ENCODE results near the gene AIF1L. TPM values are rescaled to one million over a fixed set of nuclear protein-coding genes. Genes with fewer than 3 reads are reported as not detected.

The AIF1L gene
- polyA plus RNA-seq, 4 donors, result 0.45 to 9.3 (median 4.4) TPM

DNA sequence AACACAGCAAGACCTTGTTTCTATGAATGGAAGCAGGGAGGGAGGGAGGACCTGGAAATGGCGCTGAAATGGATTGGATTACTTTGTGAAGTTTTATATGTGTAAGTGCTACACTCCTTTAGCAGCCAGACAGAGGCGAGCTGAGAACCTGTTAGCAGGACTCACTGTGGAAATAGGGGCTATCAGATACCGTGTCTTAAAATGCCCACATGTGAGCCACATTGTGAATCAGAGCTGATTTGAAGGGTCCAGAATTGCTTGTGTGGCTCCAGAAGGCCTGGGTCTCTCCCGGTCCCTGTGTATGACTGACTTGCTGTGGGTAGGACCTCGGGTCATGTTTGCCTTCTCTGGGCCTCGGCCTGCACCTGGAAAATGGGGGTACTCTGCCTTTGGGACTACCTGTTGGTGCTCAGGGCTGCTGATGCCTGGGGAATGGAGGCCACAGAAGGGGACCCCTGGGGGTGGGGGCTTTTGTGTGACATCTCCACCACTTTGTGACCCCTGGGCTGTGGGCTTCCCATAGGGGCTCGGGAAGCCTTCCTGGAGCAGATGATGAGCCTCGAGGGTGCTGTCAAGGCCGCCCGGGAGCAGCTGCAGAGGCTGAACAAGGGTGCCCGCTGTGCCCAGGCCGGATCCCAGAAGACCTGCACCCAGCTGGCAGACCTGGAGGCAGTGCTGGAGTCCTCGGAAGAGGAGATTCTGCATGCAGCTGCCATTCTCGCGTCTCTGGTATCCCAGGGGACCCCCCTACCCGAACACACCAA is 24.0 kb upstream of the AIF1L start:
- no peaks in the 10 kb centered on the region for H3K36me3 ChIP-seq (ENCODE audit: control insufficient read depth in 3 of 3, insufficient read depth in 2 of 3, low read depth in 1 of 3, low read length in 3 of 3)
- no peak for FAIRE-seq
- 74 to 86% (median 74%) methylated on average over 16 of the region's 16 CpGs for WGBS, 3 donors
- H3K27ac ChIP-seq (ENCODE audit: low read depth in 1 of 3, low read length in 2 of 3), result no peak overlapping the region
- no peaks in the 10 kb centered on the region for H3K9me3 ChIP-seq (ENCODE audit: control insufficient read depth in 2 of 2, insufficient read depth in 1 of 2, low read depth in 1 of 2, low read length in 1 of 2)
- H3K4me1 ChIP-seq (ENCODE audit: control insufficient read depth in 3 of 3, insufficient read depth in 2 of 3, low read depth in 1 of 3, low read length in 2 of 3), result no peaks in the 10 kb centered on the region
- DNase-seq, result no peak
- H3K4me3 ChIP-seq (ENCODE audit: low read depth in 1 of 3, low read length in 3 of 3), result no peak overlapping the region
- no peaks in the 10 kb centered on the region for H3K27me3 ChIP-seq (ENCODE audit: control insufficient read depth in 3 of 3, insufficient read depth in 3 of 3, low read length in 3 of 3)

DNA sequence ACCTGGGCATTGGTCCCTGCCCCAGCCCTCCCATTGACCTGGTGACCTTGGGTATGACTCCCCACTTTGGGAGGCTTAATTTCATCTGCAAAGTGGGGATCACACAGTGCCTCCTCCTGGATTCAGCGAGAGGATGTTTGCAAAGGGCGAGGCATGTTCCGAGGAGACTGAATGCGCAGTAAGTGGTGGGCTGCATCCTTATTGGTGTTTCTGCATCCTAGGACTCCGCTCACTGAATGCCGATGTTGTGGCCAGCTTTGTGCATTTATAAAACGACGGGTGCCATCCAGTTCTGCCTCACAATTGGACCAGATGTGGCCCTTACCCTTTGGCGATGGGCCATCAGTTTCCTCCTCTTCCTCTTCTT is 23.5 kb upstream of the AIF1L start:
- H3K36me3 ChIP-seq (ENCODE audit: control insufficient read depth in 3 of 3, insufficient read depth in 2 of 3, low read depth in 1 of 3, low read length in 3 of 3), result no peaks in the 10 kb centered on the region
- no peak overlapping the region for H3K27ac ChIP-seq (ENCODE audit: low read depth in 1 of 3, low read length in 2 of 3)
- no peaks in the 10 kb centered on the region for H3K4me1 ChIP-seq (ENCODE audit: control insufficient read depth in 3 of 3, insufficient read depth in 2 of 3, low read depth in 1 of 3, low read length in 2 of 3)
- no peak for DNase-seq
- H3K27me3 ChIP-seq (ENCODE audit: control insufficient read depth in 3 of 3, insufficient read depth in 3 of 3, low read length in 3 of 3), result no peaks in the 10 kb centered on the region
- no peak for FAIRE-seq
- 72 to 89% (median 84%) methylated on average over 9 of the region's 9 CpGs for whole genome bisulfite sequencing, 3 donors
- H3K4me3 ChIP-seq (ENCODE audit: low read depth in 1 of 3, low read length in 3 of 3), result no peak overlapping the region
- no peaks in the 10 kb centered on the region for H3K9me3 ChIP-seq (ENCODE audit: control insufficient read depth in 2 of 2, insufficient read depth in 1 of 2, low read depth in 1 of 2, low read length in 1 of 2)

DNA sequence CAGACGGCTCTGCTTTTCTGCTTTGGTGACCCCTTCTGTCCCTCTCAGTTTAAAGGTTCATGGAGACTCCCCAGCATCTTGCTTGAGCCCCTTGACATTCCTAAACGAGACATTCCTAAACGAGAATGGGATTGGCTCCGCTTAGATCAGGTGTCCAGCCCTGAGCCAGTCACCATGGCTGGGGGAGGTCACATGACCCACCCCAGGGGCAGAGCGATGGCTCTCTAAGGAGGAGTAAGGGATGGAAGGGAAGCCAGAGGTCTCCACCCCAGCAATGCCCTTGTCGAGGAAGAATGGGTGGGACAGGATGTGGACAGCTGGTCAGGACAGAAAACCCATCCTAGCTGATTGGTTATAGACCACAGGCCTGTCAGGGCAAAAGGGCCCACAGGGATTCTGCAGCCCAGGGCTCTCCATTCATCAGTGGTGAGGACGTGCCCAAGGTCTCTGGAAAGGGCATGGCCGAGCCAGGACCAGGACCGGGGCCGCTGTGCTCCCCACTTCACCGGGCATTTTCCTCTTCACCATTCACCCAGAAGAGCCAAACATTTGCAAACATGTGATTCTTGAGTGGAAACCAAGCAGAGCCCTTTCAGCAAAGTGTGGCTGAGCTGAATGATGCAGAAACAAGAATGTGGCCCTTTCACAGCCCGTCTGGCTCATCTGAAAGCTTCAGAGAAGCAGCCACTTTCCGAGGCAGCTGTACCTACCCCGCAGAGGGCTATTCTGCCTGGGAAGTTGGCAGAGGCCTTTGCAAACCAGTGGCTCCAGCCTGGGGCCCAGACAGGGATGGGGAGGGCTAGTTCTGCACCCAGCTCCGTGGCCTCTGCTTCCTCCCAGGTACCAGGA is 19.8 kb upstream of the AIF1L start:
- Histone ChIP-seq H3K27me3 (ENCODE audit: control insufficient read depth in 3 of 3, insufficient read depth in 3 of 3, low read length in 3 of 3) (no peaks in the 10 kb centered on the region), H3K9me3 (ENCODE audit: control insufficient read depth in 2 of 2, insufficient read depth in 1 of 2, low read depth in 1 of 2, low read length in 1 of 2) (no peaks in the 10 kb centered on the region), H3K4me3 (ENCODE audit: low read depth in 1 of 3, low read length in 3 of 3) (no peak overlapping the region), H3K4me1 (ENCODE audit: control insufficient read depth in 3 of 3, insufficient read depth in 2 of 3, low read depth in 1 of 3, low read length in 2 of 3) (no peaks in the 10 kb centered on the region), H3K27ac (ENCODE audit: low read depth in 1 of 3, low read length in 2 of 3) (no peak overlapping the region), H3K36me3 (ENCODE audit: control insufficient read depth in 3 of 3, insufficient read depth in 2 of 3, low read depth in 1 of 3, low read length in 3 of 3) (no peaks in the 10 kb centered on the region)
- 71 to 77% (median 75%) methylated on average over 15 of the region's 15 CpGs for WGBS, 3 donors
- no peak for DNase-seq
- FAIRE-seq, result no peak

DNA sequence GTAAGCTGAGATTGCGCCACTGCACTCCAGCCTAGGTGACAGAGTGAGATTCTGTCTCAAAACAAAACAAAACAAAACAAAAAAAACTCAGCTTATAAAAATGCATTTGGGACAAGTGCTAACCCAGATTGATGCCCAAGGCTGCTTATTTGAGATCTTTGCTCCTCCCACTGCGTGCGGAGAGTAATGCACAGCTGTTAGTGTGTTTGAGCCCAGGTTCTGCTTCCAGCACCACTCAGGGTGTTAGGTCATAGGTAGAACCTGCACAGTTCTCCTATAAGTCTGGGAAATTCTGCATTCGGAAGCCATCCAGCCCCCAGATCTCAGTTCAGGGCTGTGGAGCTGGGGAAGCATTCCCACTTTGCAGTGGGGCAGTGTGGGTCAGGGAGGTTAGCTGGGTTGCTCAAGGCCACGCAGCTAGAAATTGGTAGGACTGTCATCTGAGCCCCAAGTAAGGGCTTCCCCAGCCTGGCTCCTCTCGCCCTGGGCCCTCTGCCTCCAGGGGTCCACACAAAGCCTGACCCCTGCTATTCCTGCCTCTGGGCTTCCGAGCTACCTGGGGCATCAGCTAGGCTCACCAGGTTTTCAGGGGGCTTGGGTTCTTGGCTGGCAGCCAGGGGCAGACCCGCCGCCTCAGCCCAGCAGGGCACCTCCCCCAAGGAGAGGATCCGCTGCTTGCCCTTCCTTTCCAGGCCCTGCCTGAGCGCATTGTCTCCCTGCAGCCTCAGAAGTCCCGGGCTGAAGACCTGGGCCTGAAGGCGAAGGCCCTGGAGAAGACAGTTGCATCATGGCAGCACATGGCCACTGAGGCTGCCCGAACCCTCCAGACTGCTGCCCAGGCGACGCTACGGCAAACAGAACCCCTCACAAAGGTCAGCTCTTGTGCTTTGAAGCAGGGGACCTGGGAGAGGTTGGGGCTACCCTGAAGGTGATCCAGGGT is 17.6 kb upstream of the AIF1L start:
- Histone ChIP-seq H3K4me3 (ENCODE audit: low read depth in 1 of 3, low read length in 3 of 3) (no peak overlapping the region), H3K27me3 (ENCODE audit: control insufficient read depth in 3 of 3, insufficient read depth in 3 of 3, low read length in 3 of 3) (no peaks in the 10 kb centered on the region), H3K4me1 (ENCODE audit: control insufficient read depth in 3 of 3, insufficient read depth in 2 of 3, low read depth in 1 of 3, low read length in 2 of 3) (no peaks in the 10 kb centered on the region), H3K27ac (ENCODE audit: low read depth in 1 of 3, low read length in 2 of 3) (no peak overlapping the region), H3K36me3 (ENCODE audit: control insufficient read depth in 3 of 3, insufficient read depth in 2 of 3, low read depth in 1 of 3, low read length in 3 of 3) (no peaks in the 10 kb centered on the region), H3K9me3 (ENCODE audit: control insufficient read depth in 2 of 2, insufficient read depth in 1 of 2, low read depth in 1 of 2, low read length in 1 of 2) (no peaks in the 10 kb centered on the region)
- DNase-seq, result no peak
- 76 to 83% (median 82%) methylated on average over 17 of the region's 17 CpGs for WGBS, 3 donors
- FAIRE-seq, result no peak

DNA sequence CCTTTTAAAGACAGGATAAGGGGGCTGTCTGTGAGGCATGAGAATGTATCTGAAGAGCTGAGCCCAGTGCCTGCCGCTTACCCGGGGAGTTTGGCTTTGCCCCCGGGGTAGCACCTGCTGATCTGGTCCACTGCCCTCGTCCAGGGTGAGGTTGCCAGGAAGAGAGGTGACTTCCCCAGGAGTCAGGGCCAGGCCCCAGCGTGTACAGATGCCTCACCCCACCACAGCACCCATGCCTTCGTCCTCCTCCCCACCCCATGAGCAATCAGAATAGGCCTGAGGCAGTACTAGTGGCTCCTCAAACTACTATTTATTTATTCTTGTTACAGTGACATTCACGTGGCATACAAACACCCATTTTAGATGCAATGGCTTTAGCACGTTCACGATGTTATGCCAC is 15.7 kb upstream of the AIF1L start:
- Histone ChIP-seq H3K27me3 (ENCODE audit: control insufficient read depth in 3 of 3, insufficient read depth in 3 of 3, low read length in 3 of 3) (no peaks in the 10 kb centered on the region), H3K36me3 (ENCODE audit: control insufficient read depth in 3 of 3, insufficient read depth in 2 of 3, low read depth in 1 of 3, low read length in 3 of 3) (no peaks in the 10 kb centered on the region), H3K4me3 (ENCODE audit: low read depth in 1 of 3, low read length in 3 of 3) (no peak overlapping the region), H3K27ac (ENCODE audit: low read depth in 1 of 3, low read length in 2 of 3) (no peak overlapping the region), H3K9me3 (ENCODE audit: control insufficient read depth in 2 of 2, insufficient read depth in 1 of 2, low read depth in 1 of 2, low read length in 1 of 2) (no peaks in the 10 kb centered on the region), H3K4me1 (ENCODE audit: control insufficient read depth in 3 of 3, insufficient read depth in 2 of 3, low read depth in 1 of 3, low read length in 2 of 3) (no peaks in the 10 kb centered on the region)
- no peak for DNase-seq
- FAIRE-seq, result no peak
- 63 to 80% (median 68%) methylated on average over 9 of the region's 9 CpGs for WGBS, 3 donors

DNA sequence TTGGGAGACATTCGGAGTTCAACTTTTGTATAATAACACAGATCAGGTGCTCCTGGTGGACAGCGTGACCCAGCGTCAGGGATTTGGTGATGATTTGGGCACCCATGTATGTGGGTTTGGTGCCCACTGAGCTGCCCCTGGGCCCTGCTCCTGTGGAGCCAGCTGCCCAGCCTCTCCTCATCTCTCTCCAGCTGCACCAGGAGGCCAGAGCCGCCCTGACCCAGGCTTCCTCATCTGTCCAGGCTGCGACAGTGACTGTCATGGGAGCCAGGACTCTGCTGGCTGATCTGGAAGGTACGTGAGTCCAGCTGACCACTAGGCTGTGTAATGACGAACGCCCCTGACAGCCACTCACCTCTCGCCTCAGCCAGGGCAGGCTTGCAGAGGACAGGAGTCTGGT is 14.5 kb upstream of the AIF1L start:
- Histone ChIP-seq H3K4me1 (ENCODE audit: control insufficient read depth in 3 of 3, insufficient read depth in 2 of 3, low read depth in 1 of 3, low read length in 2 of 3) (no peaks in the 10 kb centered on the region), H3K4me3 (ENCODE audit: low read depth in 1 of 3, low read length in 3 of 3) (no peak overlapping the region), H3K9me3 (ENCODE audit: control insufficient read depth in 2 of 2, insufficient read depth in 1 of 2, low read depth in 1 of 2, low read length in 1 of 2) (no peaks in the 10 kb centered on the region), H3K36me3 (ENCODE audit: control insufficient read depth in 3 of 3, insufficient read depth in 2 of 3, low read depth in 1 of 3, low read length in 3 of 3) (no peaks in the 10 kb centered on the region), H3K27me3 (ENCODE audit: control insufficient read depth in 3 of 3, insufficient read depth in 3 of 3, low read length in 3 of 3) (no peaks in the 10 kb centered on the region), H3K27ac (ENCODE audit: low read depth in 1 of 3, low read length in 2 of 3) (no peak overlapping the region)
- FAIRE-seq (no peak), DNase-seq (no peak)
- 79 to 86% (median 84%) methylated on average over 9 of the region's 9 CpGs for WGBS, 3 donors

DNA sequence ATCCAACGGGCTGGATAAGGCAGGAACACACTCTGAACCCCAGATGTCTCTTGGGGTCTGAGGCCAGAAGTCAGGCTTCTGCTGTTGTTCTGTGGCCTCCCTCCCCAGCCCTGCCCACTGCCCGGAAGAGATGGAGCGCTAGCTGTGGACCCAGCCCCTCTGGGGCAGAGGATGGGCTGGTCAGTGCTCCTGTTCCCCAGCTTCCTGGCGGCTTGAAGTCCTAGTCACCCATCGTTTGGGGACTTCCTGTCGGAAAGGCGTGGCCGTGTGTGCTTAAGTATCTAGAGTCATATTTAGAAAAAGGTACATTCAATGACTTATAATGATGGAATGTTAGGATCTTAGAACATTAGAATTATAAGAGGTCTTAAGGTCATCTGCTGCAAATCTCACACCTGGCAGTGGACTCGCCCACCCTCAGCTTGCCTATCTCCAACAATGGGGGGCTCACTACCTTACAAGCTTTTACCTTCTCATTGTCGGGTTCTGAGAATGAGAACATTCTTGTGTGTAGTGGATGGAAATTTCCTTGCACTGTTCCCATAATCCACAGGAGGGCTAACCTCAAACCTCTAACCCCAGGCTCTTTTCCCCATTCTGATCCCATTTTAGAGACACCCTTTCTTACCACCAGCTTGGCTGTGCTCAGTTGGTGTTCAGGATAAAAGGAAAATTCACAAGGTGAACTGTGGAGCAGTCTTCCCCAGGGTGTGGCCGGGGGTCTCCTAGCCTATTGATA is 13.4 kb upstream of the AIF1L start:
- Histone ChIP-seq H3K27me3 (ENCODE audit: control insufficient read depth in 3 of 3, insufficient read depth in 3 of 3, low read length in 3 of 3) (peaks cover 0 to 3% (median 0%) of the 10 kb centered on the region in 3 donors), H3K4me3 (ENCODE audit: low read depth in 1 of 3, low read length in 3 of 3) (no peak overlapping the region), H3K4me1 (ENCODE audit: control insufficient read depth in 3 of 3, insufficient read depth in 2 of 3, low read depth in 1 of 3, low read length in 2 of 3) (no peaks in the 10 kb centered on the region), H3K9me3 (ENCODE audit: control insufficient read depth in 2 of 2, insufficient read depth in 1 of 2, low read depth in 1 of 2, low read length in 1 of 2) (no peaks in the 10 kb centered on the region), H3K27ac (ENCODE audit: low read depth in 1 of 3, low read length in 2 of 3) (no peak overlapping the region), H3K36me3 (ENCODE audit: control insufficient read depth in 3 of 3, insufficient read depth in 2 of 3, low read depth in 1 of 3, low read length in 3 of 3) (no peaks in the 10 kb centered on the region)
- DNase-seq, result no peak
- 53 to 65% (median 58%) methylated on average over 11 of the region's 11 CpGs for WGBS, 3 donors
- FAIRE-seq, result no peak

Data from small intestine (tissue), 7 donors.